WI38 (cell line): Measurements from ENCODE around the gene MAN1C1.

Source experiments
- H3K4me3 ChIP-seq: 2 replicates; pipeline ENCODE4 v1.5.1; 2011; ENCODE audit warnings: low read depth, mild to moderate bottlenecking, control low read depth, low read length
- CTCF ChIP-seq: IDR thresholded peaks from 2 replicates; pipeline ENCODE4 v1.5.1; 2012; ENCODE audit warnings: low read depth, mild to moderate bottlenecking, control low read depth, low read length

Gene MAN1C1

GRCh38 chr1:25774921-25775771 lies 158.6 kb downstream of the MAN1C1 start:
- no peak for TF ChIP-seq CTCF
- H3K4me3 ChIP-seq, result no peak overlapping the region

GRCh38 chr1:25779388-25779787 lies 162.8 kb downstream of the MAN1C1 start:
- TF ChIP-seq CTCF, result no peak
- H3K4me3 ChIP-seq, result no peak overlapping the region

- no peak for TF ChIP-seq CTCF
- no peak overlapping the region for H3K4me3 ChIP-seq
Observed at GRCh38 chr1:25779894-25780293, 163.3 kb downstream of the MAN1C1 start.

GRCh38 chr1:25780318-25781129 lies 163.9 kb downstream of the MAN1C1 start:
- TF ChIP-seq CTCF, result no peak
- no peak overlapping the region for H3K4me3 ChIP-seq

GRCh38 chr1:25781130-25781433 lies 164.5 kb downstream of the MAN1C1 start:
- TF ChIP-seq CTCF, result no peak

GRCh38 chr1:25782608-25783201 lies 166.1 kb downstream of the MAN1C1 start:
- no peak overlapping the region for H3K4me3 ChIP-seq
- TF ChIP-seq CTCF, result no peak

More at GRCh38 chr1:25781130-25781433, 164.5 kb downstream of the MAN1C1 start:
- H3K4me3 ChIP-seq, result no peak overlapping the region
